ENCODE results near the gene MYOCD.

The MYOCD gene

GRCh38 chr17:12814718-12815117 lies 149.0 kb downstream of the MYOCD start:
- TF ChIP-seq KLF7 (tag by site-specific recombination; IDR thresholded peaks at IDR 0.05; ENCODE audit: borderline replicate concordance) (no peak), SETDB1 (IDR thresholded peaks at IDR 0.05; ENCODE audit: insufficient read length, low read length) (no peak), ZNF654 (tag by site-specific recombination; IDR thresholded peaks at IDR 0.05; ENCODE audit: low read depth) (no peak)
- CTCF ChIA-PET = no interaction called here
- H3K4me1 ChIP-seq (ENCODE audit: control insufficient read depth, insufficient read depth, low read length) = no peaks in the 10 kb centered on the region
- no peaks in the 10 kb centered on the region; the same call in 1 of the 2 replicates for H3K9me3 ChIP-seq (ENCODE audit: control insufficient read depth, insufficient read depth, low read depth, low read length)
- no peak overlapping the region for H3K27ac ChIP-seq (ENCODE audit: extremely low read depth, low read depth, low read length)
- POLR2A ChIA-PET = no interaction called here
- no peaks in the 10 kb centered on the region for H3K36me3 ChIP-seq (ENCODE audit: control insufficient read depth in 2 of 2, insufficient read depth in 1 of 2, low read length in 2 of 2)
- no peak overlapping the region for H3K4me3 ChIP-seq (ENCODE audit: low read depth, low read length)

DNA sequence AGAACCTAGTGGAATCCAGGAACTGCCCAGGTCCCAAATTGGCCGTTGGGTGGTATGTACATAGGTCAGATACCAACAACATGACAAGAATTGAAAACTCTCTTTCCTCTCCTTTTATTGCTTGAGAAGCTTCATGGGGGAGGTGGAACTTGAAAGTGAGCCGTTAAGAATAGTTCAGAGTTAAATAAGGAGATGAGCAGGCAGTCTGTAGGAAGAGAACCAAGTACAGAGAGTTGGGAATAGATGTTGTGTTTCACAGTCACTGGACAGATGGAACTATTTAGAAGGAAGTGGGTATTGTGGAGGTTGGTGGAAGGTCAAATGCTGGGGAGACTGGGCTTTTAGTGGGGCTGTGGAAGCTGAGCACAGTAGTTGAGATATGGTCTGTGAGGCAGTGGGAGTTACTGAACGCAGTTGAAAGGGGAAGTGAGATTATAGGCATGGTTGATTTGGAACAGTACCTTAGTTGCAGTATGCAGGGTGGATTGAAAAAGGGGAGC lies 150.0 kb downstream of the MYOCD start:
- H3K27ac ChIP-seq (ENCODE audit: extremely low read depth, low read depth, low read length) = no peak overlapping the region
- no peaks in the 10 kb centered on the region for H3K36me3 ChIP-seq (ENCODE audit: control insufficient read depth in 2 of 2, insufficient read depth in 1 of 2, low read length in 2 of 2)
- no peaks in the 10 kb centered on the region; the same call in 1 of the 2 replicates for H3K9me3 ChIP-seq (ENCODE audit: control insufficient read depth, insufficient read depth, low read depth, low read length)
- H3K4me3 ChIP-seq (ENCODE audit: low read depth, low read length) = no peak overlapping the region
- CTCF ChIA-PET = no interaction called here
- POLR2A ChIA-PET = no interaction called here
- TF ChIP-seq HIC1 (tag by site-specific recombination; IDR thresholded peaks at IDR 0.05) (no peak), ZNF747 (tag by site-specific recombination; IDR thresholded peaks at IDR 0.05) (no peak), ZBTB8A (tag by site-specific recombination; IDR thresholded peaks at IDR 0.05) (no peak), ZNF544 (tag by site-specific recombination; IDR thresholded peaks at IDR 0.05) (no peak), ZNF350 (tag by site-specific recombination; IDR thresholded peaks at IDR 0.05) (no peak), ZNF624 (tag by site-specific recombination; IDR thresholded peaks at IDR 0.05) (no peak), GFI1B (tag by site-specific recombination; IDR thresholded peaks at IDR 0.05) (no peak), ZNF596 (tag by site-specific recombination; IDR thresholded peaks at IDR 0.05) (no peak), CTCF (tag by site-specific recombination; IDR thresholded peaks at IDR 0.05) (no peak), AEBP2 (tag by site-specific recombination; IDR thresholded peaks at IDR 0.05; ENCODE audit: borderline replicate concordance) (no peak), MEIS1 (CRISPR knock-in tag; IDR thresholded peaks at IDR 0.05; ENCODE audit: borderline replicate concordance) (no peak), ZNF530 (tag by site-specific recombination; IDR thresholded peaks at IDR 0.05; ENCODE audit: low read depth) (no peak), ZNF521 (tag by site-specific recombination; IDR thresholded peaks at IDR 0.05) (no peak), ZNF558 (tag by site-specific recombination; IDR thresholded peaks at IDR 0.05) (no peak), ZNF169 (tag by site-specific recombination; IDR thresholded peaks at IDR 0.05) (no peak), ZNF2 (tag by site-specific recombination; IDR thresholded peaks at IDR 0.05) (no peak)
- TF ChIP-seq, protein P1, sequence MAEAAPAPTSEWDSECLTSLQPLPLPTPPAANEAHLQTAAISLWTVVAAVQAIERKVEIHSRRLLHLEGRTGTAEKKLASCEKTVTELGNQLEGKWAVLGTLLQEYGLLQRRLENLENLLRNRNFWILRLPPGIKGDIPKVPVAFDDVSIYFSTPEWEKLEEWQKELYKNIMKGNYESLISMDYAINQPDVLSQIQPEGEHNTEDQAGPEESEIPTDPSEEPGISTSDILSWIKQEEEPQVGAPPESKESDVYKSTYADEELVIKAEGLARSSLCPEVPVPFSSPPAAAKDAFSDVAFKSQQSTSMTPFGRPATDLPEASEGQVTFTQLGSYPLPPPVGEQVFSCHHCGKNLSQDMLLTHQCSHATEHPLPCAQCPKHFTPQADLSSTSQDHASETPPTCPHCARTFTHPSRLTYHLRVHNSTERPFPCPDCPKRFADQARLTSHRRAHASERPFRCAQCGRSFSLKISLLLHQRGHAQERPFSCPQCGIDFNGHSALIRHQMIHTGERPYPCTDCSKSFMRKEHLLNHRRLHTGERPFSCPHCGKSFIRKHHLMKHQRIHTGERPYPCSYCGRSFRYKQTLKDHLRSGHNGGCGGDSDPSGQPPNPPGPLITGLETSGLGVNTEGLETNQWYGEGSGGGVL (tag by site-specific recombination; IDR thresholded peaks at IDR 0.05) = no peak
- no peaks in the 10 kb centered on the region for H3K4me1 ChIP-seq (ENCODE audit: control insufficient read depth, insufficient read depth, low read length)
